Stimulated activated CD4-positive, alpha-beta T cell treated with anti-CD3 and anti-CD28 coated beads, TNF-alpha, amount 100 ng/mL, for 4 hours (primary cell): ENCODE measurements around the gene MAML1.

Experiments
- DNase-seq, 3 experiments: peaks; one replicate each; pipeline ENCODE4 v3.0.0-alpha.2; 2020; ENCODE audit warnings: low read depth in 3 of 3

Gene MAML1

DNA sequence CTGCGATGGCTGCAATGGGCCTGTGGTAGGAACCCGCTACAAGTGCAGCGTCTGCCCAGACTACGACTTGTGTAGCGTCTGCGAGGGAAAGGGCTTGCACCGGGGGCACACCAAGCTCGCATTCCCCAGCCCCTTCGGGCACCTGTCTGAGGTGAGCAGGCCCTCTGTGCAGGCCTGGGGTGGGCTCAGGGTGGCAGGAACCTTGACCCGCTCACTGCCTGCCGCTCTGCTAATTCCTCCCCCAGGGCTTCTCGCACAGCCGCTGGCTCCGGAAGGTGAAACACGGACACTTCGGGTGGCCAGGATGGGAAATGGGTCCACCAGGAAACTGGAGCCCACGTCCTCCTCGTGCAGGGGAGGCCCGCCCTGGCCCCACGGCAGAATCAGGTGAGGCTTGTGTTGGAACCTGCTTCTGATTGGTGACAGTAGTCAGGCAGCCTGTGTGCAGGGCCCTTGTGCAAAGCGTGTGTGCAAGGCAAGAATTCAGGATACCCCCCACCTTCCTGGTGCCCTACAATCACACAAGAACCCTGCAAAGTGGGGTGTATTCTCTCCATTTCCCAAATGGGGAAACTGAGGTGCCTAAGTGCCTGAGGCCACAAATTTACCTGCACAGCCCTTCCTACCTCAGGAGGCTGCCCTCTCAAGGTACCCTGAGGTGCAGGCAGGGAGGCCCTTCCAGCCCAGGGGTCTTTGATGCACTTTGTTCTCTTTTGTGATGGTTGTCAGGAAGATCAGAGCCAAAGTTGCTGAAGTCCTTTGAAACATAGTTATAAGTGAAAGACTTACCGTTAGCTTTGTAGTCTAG lies 91.5 kb downstream of the MAML1 start:
- DNase-seq = no peak

DNA sequence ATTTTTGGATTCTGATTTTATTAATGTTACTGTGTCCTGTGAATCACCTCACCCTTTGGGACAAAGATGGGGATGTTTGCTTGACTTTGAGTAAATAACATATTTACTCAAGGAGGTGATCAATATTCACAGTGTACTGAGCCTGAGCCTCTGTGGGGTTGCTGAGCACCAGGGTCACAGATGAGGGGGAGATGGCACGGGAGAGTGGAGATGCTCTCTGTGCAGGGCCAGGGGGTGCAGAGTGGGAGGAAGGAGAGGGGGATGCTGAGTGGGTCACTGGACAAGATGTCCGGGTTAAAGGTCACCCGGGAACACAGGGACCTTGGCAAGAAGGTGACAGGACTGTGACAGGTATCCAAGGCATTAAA lies 92.1 kb downstream of the MAML1 start:
- DNase-seq = no peak

DNA sequence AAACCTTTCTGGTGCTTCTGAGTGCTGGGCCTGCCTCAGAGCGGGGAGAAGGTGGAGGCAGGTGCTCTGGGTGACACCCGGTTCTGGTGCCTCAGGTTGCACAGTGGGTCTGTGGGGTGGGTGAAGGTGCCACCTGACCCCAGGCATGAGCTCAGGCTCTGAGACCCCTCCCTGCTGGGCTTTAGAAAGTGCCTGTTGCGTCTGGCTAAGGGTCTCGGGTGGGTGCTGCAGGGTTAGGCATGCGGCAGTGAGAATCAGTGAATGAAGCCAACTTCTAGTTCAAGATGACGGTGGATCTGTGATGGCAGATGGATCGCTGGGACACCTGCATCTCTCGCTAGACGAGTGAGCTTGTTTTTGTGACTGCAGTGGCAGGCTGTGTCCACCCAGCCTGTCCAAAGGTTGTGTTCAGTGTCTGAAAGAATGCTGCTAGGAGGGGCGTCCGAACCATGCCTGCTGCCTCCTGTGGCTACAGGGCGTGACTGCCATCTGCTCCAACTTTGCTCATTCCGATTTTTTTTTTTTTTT lies 93.1 kb downstream of the MAML1 start:
- DNase-seq = no peak
